HEK293 (cell line): ENCODE data around the gene MYH15.

Experiments
- CTCF ChIA-PET: fragments of 350-600 bp; formaldehyde crosslinking; extraction: SDS; loops from one replicate; lab custom pipeline; 2021; ENCODE audit warnings: antibody characterized with exemption; lab: Yijun Ruan, JAX
- POLR2A ChIA-PET: fragments of 300-600 bp; formaldehyde crosslinking; extraction: SDS; loops from one replicate; lab custom pipeline; 2020; ENCODE audit warnings: antibody characterized with exemption, inconsistent platforms; lab: Yijun Ruan, JAX
- H3K27ac ChIP-seq: fragments of 200-500 bp; sonication (Bioruptor generic); 2 replicates; pipeline ENCODE4 v1.5.1; 2014; ENCODE audit warnings: low read depth, low read length, control low read depth, inconsistent platforms; ENCODE audit errors: extremely low read depth
- H3K36me3 ChIP-seq, 2 experiments: fragments of 200-500 bp in 1 of 2; sonication (Bioruptor generic) in 1 of 2; 1 replicate in 1 of 2; 2 replicates in 1 of 2; pipeline ENCODE4 v1.5.1; 2014 to 2017; ENCODE audit warnings: inconsistent platforms in 2 of 2, low read length in 2 of 2; ENCODE audit not compliant: control insufficient read depth in 2 of 2, insufficient read depth in 1 of 2
- H3K4me1 ChIP-seq: fragments of 200-500 bp; sonication (Bioruptor generic); 2 replicates; pipeline ENCODE4 v1.5.1; 2014; ENCODE audit warnings: mild to moderate bottlenecking, low read length, inconsistent platforms; ENCODE audit not compliant: control insufficient read depth, insufficient read depth
- H3K4me3 ChIP-seq: 2 replicates; pipeline ENCODE4 v1.5.1; 2011; ENCODE audit warnings: low read depth, mild to moderate bottlenecking, control low read depth, low read length, moderate library complexity
- H3K9me3 ChIP-seq: fragments of 200-500 bp; sonication (Bioruptor generic); 2 replicates; pipeline ENCODE4 v1.5.1; 2014; ENCODE audit warnings: low read depth, low read length, inconsistent platforms; ENCODE audit not compliant: control insufficient read depth, insufficient read depth
- BCL6B ChIP-seq: fragments of 450-650 bp; formaldehyde crosslinking; IDR thresholded peaks from 2 replicates; pipeline ENCODE4 v1.5.1; 2017; ENCODE audit warnings: missing biosample characterization, missing genetic modification characterization
- HOXC10 ChIP-seq: sonication (generic); formaldehyde crosslinking; IDR thresholded peaks from 2 replicates; pipeline ENCODE4 v1.8.1; 2023; ENCODE audit warnings: mild to moderate bottlenecking, missing genetic modification reagents
- KLF1 ChIP-seq: fragments of 450-650 bp; formaldehyde crosslinking; IDR thresholded peaks from 2 replicates; pipeline ENCODE4 v1.5.1; 2016; ENCODE audit warnings: missing biosample characterization, missing genetic modification characterization
- PRDM1 ChIP-seq: fragments of 450-650 bp; formaldehyde crosslinking; IDR thresholded peaks from 2 replicates; pipeline ENCODE4; 2016; ENCODE audit warnings: missing biosample characterization, missing genetic modification characterization
- ZBTB48 ChIP-seq: fragments of 450-650 bp; formaldehyde crosslinking; IDR thresholded peaks from 2 replicates; pipeline ENCODE4 v1.5.1; 2016; ENCODE audit warnings: missing biosample characterization, missing genetic modification characterization
- ZNF335 ChIP-seq: fragments of 450-650 bp; formaldehyde crosslinking; conservative IDR thresholded peaks from 2 replicates; pipeline ENCODE4 v1.5.1; 2016; ENCODE audit warnings: missing biosample characterization, missing genetic modification characterization
- ZNF341 ChIP-seq: fragments of 450-650 bp; formaldehyde crosslinking; IDR thresholded peaks from 2 replicates; pipeline ENCODE4; 2016; ENCODE audit warnings: low read depth, missing biosample characterization, missing genetic modification characterization
- ZNF350 ChIP-seq: fragments of 450-650 bp; formaldehyde crosslinking; IDR thresholded peaks from 2 replicates; pipeline ENCODE4 v1.5.0; 2017; ENCODE audit warnings: missing biosample characterization, mild to moderate bottlenecking, missing genetic modification characterization
- ZNF366 ChIP-seq: fragments of 450-650 bp; formaldehyde crosslinking; conservative IDR thresholded peaks from 2 replicates; pipeline ENCODE4 v1.5.1; 2016; ENCODE audit warnings: missing biosample characterization, missing genetic modification characterization
- ZNF394 ChIP-seq: fragments of 450-650 bp; formaldehyde crosslinking; IDR thresholded peaks from 2 replicates; pipeline ENCODE4 v1.5.1; 2016; ENCODE audit warnings: missing biosample characterization, missing genetic modification characterization, mild to moderate bottlenecking, moderate library complexity, borderline replicate concordance
- ZNF48 ChIP-seq: fragments of 450-650 bp; formaldehyde crosslinking; IDR thresholded peaks from 2 replicates; pipeline ENCODE4 v1.5.1; 2016; ENCODE audit warnings: missing biosample characterization, missing genetic modification characterization
- ZNF521 ChIP-seq: fragments of 450-650 bp; formaldehyde crosslinking; IDR thresholded peaks from 2 replicates; pipeline ENCODE4 v1.5.1; 2017; ENCODE audit warnings: missing biosample characterization, mild to moderate bottlenecking, missing genetic modification characterization
- ZNF529 ChIP-seq: fragments of 450-650 bp; formaldehyde crosslinking; IDR thresholded peaks from 2 replicates; pipeline ENCODE4 v1.5.1; 2017; ENCODE audit warnings: missing genetic modification characterization, missing biosample characterization; ENCODE audit not compliant: insufficient replicate concordance
- ZNF626 ChIP-seq: fragments of 450-650 bp; sonication (Bioruptor Pico); formaldehyde crosslinking; IDR thresholded peaks from 2 replicates; pipeline ENCODE4 v1.5.1; 2018; ENCODE audit warnings: missing biosample characterization, missing genetic modification characterization, inconsistent platforms
- ZNF629 ChIP-seq: fragments of 450-650 bp; formaldehyde crosslinking; IDR thresholded peaks from 2 replicates; pipeline ENCODE4 v1.5.1; 2017; ENCODE audit warnings: missing biosample characterization, missing genetic modification characterization
- ZNF747 ChIP-seq: fragments of 450-650 bp; formaldehyde crosslinking; IDR thresholded peaks from 2 replicates; pipeline ENCODE4 v1.5.1; 2016; ENCODE audit warnings: missing biosample characterization, missing genetic modification characterization
- ZNF768 ChIP-seq: fragments of 450-650 bp; formaldehyde crosslinking; IDR thresholded peaks from 2 replicates; pipeline ENCODE4 v1.5.1; 2018; ENCODE audit warnings: missing biosample characterization, mild to moderate bottlenecking, missing genetic modification characterization
- ZSCAN30 ChIP-seq: fragments of 450-650 bp; IDR thresholded peaks from 2 replicates; pipeline ENCODE4 v1.5.1; 2018; ENCODE audit warnings: missing biosample characterization, mild to moderate bottlenecking, missing genetic modification characterization, moderate library complexity
- ZXDB ChIP-seq: fragments of 450-650 bp; formaldehyde crosslinking; IDR thresholded peaks from 2 replicates; pipeline ENCODE4 v1.5.1; 2016; ENCODE audit warnings: missing biosample characterization, missing genetic modification characterization
- TF ChIP-seq, protein P1 (sequence below): fragments of 450-650 bp; formaldehyde crosslinking; IDR thresholded peaks from 2 replicates; pipeline ENCODE4 v1.5.1; 2016; ENCODE audit warnings: missing biosample characterization, missing genetic modification characterization
- TF ChIP-seq, protein P2 (sequence below): fragments of 450-650 bp; formaldehyde crosslinking; IDR thresholded peaks from 2 replicates; pipeline ENCODE4 v1.5.1; 2017; ENCODE audit warnings: missing biosample characterization, missing genetic modification characterization
- TF ChIP-seq, protein P3 (sequence below): fragments of 450-650 bp; formaldehyde crosslinking; IDR thresholded peaks from 2 replicates; pipeline ENCODE4 v1.5.1; 2016; ENCODE audit warnings: missing biosample characterization, missing genetic modification characterization

The MYH15 gene

DNA sequence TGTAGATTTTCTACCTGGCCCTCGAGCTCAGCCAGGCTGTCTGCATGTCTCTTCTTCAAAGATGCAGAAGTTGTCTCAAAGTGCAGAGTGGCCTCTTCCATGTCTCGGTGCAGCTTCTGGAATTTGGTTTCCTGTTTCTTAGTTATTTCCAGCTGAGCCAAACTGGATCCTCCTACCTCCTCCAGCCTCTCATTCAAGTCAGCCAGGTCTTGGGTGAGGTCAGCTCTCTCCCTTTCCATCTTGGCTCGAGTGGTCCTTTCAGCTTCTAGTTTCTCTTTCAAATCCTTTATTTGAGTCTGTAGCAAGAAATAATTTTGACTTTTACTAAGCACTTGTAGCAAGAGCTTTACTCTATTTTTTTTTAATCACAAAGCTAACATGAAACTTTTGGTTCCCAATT lies 81.8 kb downstream of the MYH15 start (continued):
- TF ChIP-seq ZBTB48 (tag by site-specific recombination) (no peak), ZNF48 (tag by site-specific recombination) (no peak), KLF1 (no peak)

- Histone ChIP-seq H3K27ac (no peak overlapping the region), H3K9me3 (no peaks in the 10 kb centered on the region), H3K36me3 (no peaks in the 10 kb centered on the region), H3K4me3 (no peak overlapping the region), H3K4me1 (no peaks in the 10 kb centered on the region)
- ChIA-PET CTCF (no interaction called here), POLR2A (no interaction called here)
- TF ChIP-seq ZBTB48 (tag by site-specific recombination) = no peak
- TF ChIP-seq, protein P1, sequence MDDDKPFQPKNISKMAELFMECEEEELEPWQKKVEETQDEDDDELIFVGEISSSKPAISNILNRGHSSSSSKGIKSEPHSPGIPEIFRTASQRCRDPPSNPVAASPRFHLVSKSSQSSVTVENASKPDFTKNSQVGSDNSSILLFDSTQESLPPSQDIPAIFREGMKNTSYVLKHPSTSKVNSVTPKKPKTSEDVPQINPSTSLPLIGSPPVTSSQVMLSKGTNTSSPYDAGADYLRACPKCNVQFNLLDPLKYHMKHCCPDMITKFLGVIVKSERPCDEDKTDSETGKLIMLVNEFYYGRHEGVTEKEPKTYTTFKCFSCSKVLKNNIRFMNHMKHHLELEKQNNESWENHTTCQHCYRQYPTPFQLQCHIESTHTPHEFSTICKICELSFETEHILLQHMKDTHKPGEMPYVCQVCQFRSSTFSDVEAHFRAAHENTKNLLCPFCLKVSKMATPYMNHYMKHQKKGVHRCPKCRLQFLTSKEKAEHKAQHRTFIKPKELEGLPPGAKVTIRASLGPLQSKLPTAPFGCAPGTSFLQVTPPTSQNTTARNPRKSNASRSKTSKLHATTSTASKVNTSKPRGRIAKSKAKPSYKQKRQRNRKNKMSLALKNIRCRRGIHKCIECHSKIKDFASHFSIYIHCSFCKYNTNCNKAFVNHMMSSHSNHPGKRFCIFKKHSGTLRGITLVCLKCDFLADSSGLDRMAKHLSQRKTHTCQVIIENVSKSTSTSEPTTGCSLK (tag by site-specific recombination) = no peak
- TF ChIP-seq HOXC10 = no peak
- TF ChIP-seq, protein P2, sequence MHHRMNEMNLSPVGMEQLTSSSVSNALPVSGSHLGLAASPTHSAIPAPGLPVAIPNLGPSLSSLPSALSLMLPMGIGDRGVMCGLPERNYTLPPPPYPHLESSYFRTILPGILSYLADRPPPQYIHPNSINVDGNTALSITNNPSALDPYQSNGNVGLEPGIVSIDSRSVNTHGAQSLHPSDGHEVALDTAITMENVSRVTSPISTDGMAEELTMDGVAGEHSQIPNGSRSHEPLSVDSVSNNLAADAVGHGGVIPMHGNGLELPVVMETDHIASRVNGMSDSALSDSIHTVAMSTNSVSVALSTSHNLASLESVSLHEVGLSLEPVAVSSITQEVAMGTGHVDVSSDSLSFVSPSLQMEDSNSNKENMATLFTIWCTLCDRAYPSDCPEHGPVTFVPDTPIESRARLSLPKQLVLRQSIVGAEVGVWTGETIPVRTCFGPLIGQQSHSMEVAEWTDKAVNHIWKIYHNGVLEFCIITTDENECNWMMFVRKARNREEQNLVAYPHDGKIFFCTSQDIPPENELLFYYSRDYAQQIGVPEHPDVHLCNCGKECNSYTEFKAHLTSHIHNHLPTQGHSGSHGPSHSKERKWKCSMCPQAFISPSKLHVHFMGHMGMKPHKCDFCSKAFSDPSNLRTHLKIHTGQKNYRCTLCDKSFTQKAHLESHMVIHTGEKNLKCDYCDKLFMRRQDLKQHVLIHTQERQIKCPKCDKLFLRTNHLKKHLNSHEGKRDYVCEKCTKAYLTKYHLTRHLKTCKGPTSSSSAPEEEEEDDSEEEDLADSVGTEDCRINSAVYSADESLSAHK (tag by site-specific recombination) = no peak
- TF ChIP-seq ZXDB = no peak
- no peak for TF ChIP-seq ZNF335 (tag by site-specific recombination)
- TF ChIP-seq ZNF341 (tag by site-specific recombination) = no peak
- TF ChIP-seq, protein P3, sequence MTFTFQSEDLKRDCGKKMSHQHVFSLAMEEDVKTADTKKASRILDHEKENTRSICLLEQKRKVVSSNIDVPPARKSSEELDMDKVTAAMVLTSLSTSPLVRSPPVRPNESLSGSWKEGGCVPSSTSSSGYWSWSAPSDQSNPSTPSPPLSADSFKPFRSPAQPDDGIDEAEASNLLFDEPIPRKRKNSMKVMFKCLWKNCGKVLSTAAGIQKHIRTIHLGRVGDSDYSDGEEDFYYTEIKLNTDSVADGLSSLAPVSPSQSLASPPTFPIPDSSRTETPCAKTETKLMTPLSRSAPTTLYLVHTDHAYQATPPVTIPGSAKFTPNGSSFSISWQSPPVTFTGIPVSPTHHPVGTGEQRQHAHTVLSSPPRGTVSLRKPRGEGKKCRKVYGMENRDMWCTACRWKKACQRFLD = no peak
- TF ChIP-seq ZSCAN30 (tag by site-specific recombination) = no peak
- TF ChIP-seq ZNF366 = no peak
- TF ChIP-seq BCL6B (tag by site-specific recombination) = no peak
- no peak for TF ChIP-seq ZNF768
- TF ChIP-seq PRDM1 = no peak
- no peak for TF ChIP-seq ZNF521 (tag by site-specific recombination)
- TF ChIP-seq ZNF747 (tag by site-specific recombination) = no peak
- no peak for TF ChIP-seq ZNF394 (tag by site-specific recombination)
- no peak for TF ChIP-seq ZNF529
- no peak for TF ChIP-seq ZNF626
- no peak for TF ChIP-seq ZNF629 (tag by site-specific recombination)
- TF ChIP-seq ZNF350 = no peak
Measured at GRCh38 chr3:108420926-108421325, 89.5 kb downstream of the MYH15 start.
